SK-N-SH treated with all-trans-retinoic acid at 6 μM for 48 hours (cell line): ENCODE results near the gene TEX35.

Experiments
- ATAC-seq: fragments of 200-7000 bp; cut with Tn5 transposase; 3 replicates; pipeline ENCODE4 v1.9.1; 2020; ENCODE audit warnings: mild to moderate bottlenecking, moderate library complexity
- BACH2 ChIP-seq: fragments of 250-450 bp; sonication (Bioruptor Pico); IDR thresholded peaks from 2 replicates; pipeline ENCODE4 v1.9.0; 2021; ENCODE audit warnings: mild to moderate bottlenecking, borderline replicate concordance
- CREB5 ChIP-seq: fragments of 250-450 bp; sonication (Bioruptor Pico); IDR thresholded peaks from 2 replicates; pipeline ENCODE4 v1.5.1; 2020; ENCODE audit warnings: low read depth, mild to moderate bottlenecking, moderate library complexity
- CSRNP3 ChIP-seq: fragments of 250-450 bp; sonication (Bioruptor Pico); IDR thresholded peaks from 2 replicates; pipeline ENCODE4 v1.5.1; 2021; ENCODE audit warnings: mild to moderate bottlenecking, moderate library complexity
- ESRRG ChIP-seq: fragments of 250-450 bp; sonication (Bioruptor Pico); IDR thresholded peaks from 2 replicates; pipeline ENCODE4 v1.6.1; 2021; ENCODE audit warnings: mild to moderate bottlenecking
- GLIS3 ChIP-seq: fragments of 250-450 bp; sonication (Bioruptor Pico); IDR thresholded peaks from 2 replicates; pipeline ENCODE4 v1.5.0; 2020; ENCODE audit warnings: mild to moderate bottlenecking, moderate library complexity
- ISL1 ChIP-seq: fragments of 250-450 bp; sonication (Bioruptor Pico); IDR thresholded peaks from 2 replicates; pipeline ENCODE4 v2.1.2; 2022; ENCODE audit warnings: mild to moderate bottlenecking, moderate library complexity
- OSR1 ChIP-seq: fragments of 250-450 bp; sonication (Bioruptor Pico); IDR thresholded peaks from 2 replicates; pipeline ENCODE4 v1.8.0; 2022; ENCODE audit warnings: moderate library complexity, mild to moderate bottlenecking, inconsistent platforms
- PATZ1 ChIP-seq: fragments of 250-450 bp; sonication (Bioruptor Pico); IDR thresholded peaks from 2 replicates; pipeline ENCODE4 v1.8.0; 2020; ENCODE audit warnings: mild to moderate bottlenecking, moderate library complexity, borderline replicate concordance
- POU6F1 ChIP-seq: fragments of 250-450 bp; sonication (Bioruptor Pico); IDR thresholded peaks from 2 replicates; pipeline ENCODE4 v1.8.0; 2021; ENCODE audit warnings: low read depth, mild to moderate bottlenecking, moderate library complexity, borderline replicate concordance
- PPARA ChIP-seq: fragments of 250-450 bp; sonication (Bioruptor Pico); IDR thresholded peaks from 2 replicates; pipeline ENCODE4 v1.5.0; 2020; ENCODE audit warnings: mild to moderate bottlenecking, borderline replicate concordance
- RARB ChIP-seq: fragments of 250-450 bp; sonication (Bioruptor Pico); IDR thresholded peaks from 2 replicates; pipeline ENCODE4 v1.8.0; 2021; ENCODE audit warnings: mild to moderate bottlenecking, moderate library complexity
- SNAI2 ChIP-seq: fragments of 250-450 bp; sonication (Bioruptor Pico); IDR thresholded peaks from 2 replicates; pipeline ENCODE4 v1.5.0; 2020; ENCODE audit warnings: mild to moderate bottlenecking, moderate library complexity
- TCF4 ChIP-seq: fragments of 250-450 bp; sonication (Bioruptor Pico); IDR thresholded peaks from 2 replicates; pipeline ENCODE4 v1.8.0; 2021; ENCODE audit warnings: mild to moderate bottlenecking, moderate library complexity, borderline replicate concordance
- TOX ChIP-seq: fragments of 250-450 bp; sonication (Bioruptor Pico); IDR thresholded peaks from 2 replicates; pipeline ENCODE4 v1.8.0; 2021; ENCODE audit warnings: mild to moderate bottlenecking, moderate library complexity, borderline replicate concordance
- TSHZ2 ChIP-seq: fragments of 250-450 bp; sonication (Bioruptor Pico); IDR thresholded peaks from 2 replicates; pipeline ENCODE4 v1.5.0; 2020; ENCODE audit warnings: mild to moderate bottlenecking, moderate library complexity
- ZC3H10 ChIP-seq: fragments of 250-450 bp; sonication (Bioruptor Pico); IDR thresholded peaks from 2 replicates; pipeline ENCODE4 v1.5.1; 2021; ENCODE audit warnings: mild to moderate bottlenecking, moderate library complexity
- ZFP3 ChIP-seq: fragments of 250-450 bp; sonication (Bioruptor Pico); IDR thresholded peaks from 2 replicates; pipeline ENCODE4 v1.5.0; 2020; ENCODE audit warnings: mild to moderate bottlenecking, moderate library complexity
- ZFP30 ChIP-seq: fragments of 450-650 bp; formaldehyde crosslinking; IDR thresholded peaks from 2 replicates; pipeline ENCODE4 v1.5.0; 2022; ENCODE audit warnings: mild to moderate bottlenecking, moderate library complexity
- ZNF565 ChIP-seq: fragments of 450-650 bp; formaldehyde crosslinking; conservative IDR thresholded peaks from 2 replicates; pipeline ENCODE4 v1.5.0; 2020; ENCODE audit warnings: low read depth, mild to moderate bottlenecking, moderate library complexity
- ZNF70 ChIP-seq: fragments of 450-650 bp; formaldehyde crosslinking; IDR thresholded peaks from 2 replicates; pipeline ENCODE4 v1.5.0; 2020; ENCODE audit warnings: mild to moderate bottlenecking, moderate library complexity
- ZNF8 ChIP-seq: fragments of 450-650 bp; formaldehyde crosslinking; IDR thresholded peaks from 2 replicates; pipeline ENCODE4 v1.5.0; 2020; ENCODE audit warnings: mild to moderate bottlenecking, moderate library complexity

TEX35 gene

GRCh38 chr1:178485541-178485981 lies 27.3 kb upstream of the TEX35 start:
- no peak for ATAC-seq

GRCh38 chr1:178486100-178487069 lies 26.5 kb upstream of the TEX35 start:
- TF ChIP-seq TOX (no peak), GLIS3 (CRISPR knock-in tag) (no peak), ZFP3 (CRISPR knock-in tag) (no peak), CSRNP3 (CRISPR knock-in tag) (no peak), TCF4 (CRISPR knock-in tag) (no peak), BACH2 (CRISPR knock-in tag) (no peak), ISL1 (CRISPR knock-in tag) (no peak), ZFP30 (no peak), OSR1 (no peak), CREB5 (no peak), ESRRG (CRISPR knock-in tag) (no peak), ZNF565 (no peak), RARB (CRISPR knock-in tag) (no peak), ZC3H10 (CRISPR knock-in tag) (no peak), ZNF8 (CRISPR knock-in tag) (no peak)
- ATAC-seq = no peak

More at GRCh38 chr1:178485541-178485981, 27.3 kb upstream of the TEX35 start:
- TF ChIP-seq ZNF8 (CRISPR knock-in tag) = no peak

GRCh38 chr1:178487070-178487615 lies 25.8 kb upstream of the TEX35 start:
- no peak for TF ChIP-seq ZNF70 (CRISPR knock-in tag)
- no peak for TF ChIP-seq PPARA
- TF ChIP-seq SNAI2 (CRISPR knock-in tag) = no peak
- TF ChIP-seq OSR1 = no peak
- no peak for TF ChIP-seq CSRNP3 (CRISPR knock-in tag)
- no peak for TF ChIP-seq CREB5
- no peak for TF ChIP-seq ESRRG (CRISPR knock-in tag)
- no peak for TF ChIP-seq RARB (CRISPR knock-in tag)
- TF ChIP-seq PATZ1 (CRISPR knock-in tag) = no peak
- no peak for TF ChIP-seq ZNF8 (CRISPR knock-in tag)
- no peak for TF ChIP-seq ZNF565
- TF ChIP-seq BACH2 (CRISPR knock-in tag) = no peak
- no peak for TF ChIP-seq TSHZ2 (CRISPR knock-in tag)
- TF ChIP-seq POU6F1 = no peak
- no peak for TF ChIP-seq ZC3H10 (CRISPR knock-in tag)
- ATAC-seq = no peak
